Effector CD8-positive, alpha-beta T cell (primary cell): ENCODE data around the gene CD163.
"Not testable (repeated sequence)": the region's sequence is repeated elsewhere in the genome, so short reads cannot be mapped to it uniquely, and the experiment has no call there.

Experiments
- DNase-seq: peaks from one replicate; lab custom pipeline; 2025; lab: John Stamatoyannopoulos, UW

Gene CD163

DNA sequence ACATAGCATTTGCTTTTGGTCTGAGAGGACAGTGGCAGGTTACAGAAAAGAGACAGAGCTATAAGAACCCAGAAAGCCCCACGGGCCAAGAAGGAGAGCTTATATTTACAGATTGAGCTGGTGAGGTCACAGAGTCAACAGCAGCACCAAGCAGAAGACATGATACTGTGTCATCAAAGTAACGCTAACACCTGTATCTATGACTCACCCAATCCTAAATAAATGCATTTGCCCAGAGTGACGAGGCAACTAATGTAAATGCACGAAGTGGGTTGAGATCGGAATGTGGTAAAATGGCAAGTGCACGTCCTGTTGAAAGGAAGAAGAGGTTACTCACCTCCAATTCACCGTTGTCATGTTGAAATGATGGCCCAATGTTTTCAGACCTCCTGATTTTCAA, 52.9 kb downstream of the CD163 start:
- no peak for DNase-seq

DNA sequence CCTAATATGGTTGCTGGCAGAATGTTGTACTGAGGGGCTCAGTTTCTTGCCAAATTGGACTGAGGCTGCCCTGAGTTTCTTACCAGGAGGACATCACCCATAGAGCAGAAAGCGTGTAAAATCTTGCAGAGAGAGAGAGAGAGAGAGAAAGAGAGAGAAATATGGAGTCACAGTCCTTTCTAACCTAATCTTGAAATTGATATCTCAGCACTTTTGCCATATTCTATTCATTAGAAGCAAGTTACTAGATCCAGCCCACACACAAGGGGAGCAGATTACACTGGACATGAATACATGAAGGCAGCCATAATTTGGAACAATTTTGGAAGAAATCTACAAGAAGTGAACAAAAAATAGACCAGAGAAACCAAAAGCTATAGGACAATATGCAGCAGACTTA, 55.5 kb downstream of the CD163 start:
- no peak for DNase-seq

DNA sequence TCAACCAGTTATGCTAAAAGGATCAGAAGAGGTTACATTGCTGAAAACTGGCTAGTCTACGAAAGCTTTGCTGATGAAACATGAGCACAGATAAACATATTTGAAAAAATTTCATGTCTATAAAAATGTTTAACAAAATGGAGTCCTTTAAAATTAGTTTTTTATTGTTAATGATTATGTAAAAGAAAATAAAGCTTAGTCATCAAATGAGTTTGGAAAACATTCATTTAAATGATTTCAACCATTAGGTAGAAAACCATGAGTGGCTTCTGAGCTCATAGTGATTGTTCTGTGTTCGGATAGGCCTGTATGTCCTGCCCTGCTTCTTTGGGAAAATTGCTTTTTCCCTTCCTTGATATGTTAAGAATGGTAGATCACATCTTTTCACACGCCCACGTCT, 59.0 kb downstream of the CD163 start:
- DNase-seq, result no peak

DNA sequence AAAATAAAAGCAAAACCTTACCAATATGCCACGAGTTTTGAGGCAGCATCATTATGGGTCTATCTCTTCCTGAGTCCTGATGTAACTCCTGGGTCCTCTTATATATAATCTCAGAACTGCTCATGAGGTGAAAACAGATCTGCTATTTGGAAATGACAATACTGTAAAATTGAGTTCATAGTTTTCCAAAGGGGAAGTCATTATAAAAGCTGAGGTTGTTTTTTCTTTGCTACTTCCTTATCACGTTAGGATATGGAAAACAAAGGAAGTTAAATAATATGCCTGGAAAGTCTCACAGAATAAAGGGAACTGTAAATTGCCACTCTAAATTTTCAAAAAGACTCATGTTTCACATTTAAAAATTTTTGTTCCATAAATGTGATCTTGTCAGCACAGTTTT, 59.5 kb downstream of the CD163 start, which contains the start of gene CD163L1:
Gene CD163L1 (minus strand): TSS at position 78 of the 400 bp plus-strand sequence. CDS start 26 bp downstream, at position 52.
- no peak for DNase-seq

DNA sequence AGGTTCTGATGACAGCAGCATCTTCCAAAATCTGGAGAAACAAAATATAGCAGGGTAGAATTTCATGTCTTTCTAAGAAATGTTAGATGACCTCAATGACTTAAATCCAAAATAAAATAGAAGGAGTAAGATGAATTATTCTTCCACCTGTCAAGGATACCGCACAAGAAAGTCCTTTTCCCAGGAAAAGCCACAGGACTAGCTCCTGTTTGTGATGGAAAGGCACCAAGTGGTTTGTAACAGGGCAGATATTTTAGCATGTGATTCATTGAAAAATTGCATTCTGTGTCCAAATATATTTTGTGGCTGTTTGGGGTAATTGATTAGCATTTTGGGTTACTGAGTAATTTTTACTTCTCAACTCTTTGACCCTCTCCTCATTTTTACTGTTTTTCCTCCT, 62.4 kb downstream of the CD163 start:
- DNase-seq, result no peak

DNA sequence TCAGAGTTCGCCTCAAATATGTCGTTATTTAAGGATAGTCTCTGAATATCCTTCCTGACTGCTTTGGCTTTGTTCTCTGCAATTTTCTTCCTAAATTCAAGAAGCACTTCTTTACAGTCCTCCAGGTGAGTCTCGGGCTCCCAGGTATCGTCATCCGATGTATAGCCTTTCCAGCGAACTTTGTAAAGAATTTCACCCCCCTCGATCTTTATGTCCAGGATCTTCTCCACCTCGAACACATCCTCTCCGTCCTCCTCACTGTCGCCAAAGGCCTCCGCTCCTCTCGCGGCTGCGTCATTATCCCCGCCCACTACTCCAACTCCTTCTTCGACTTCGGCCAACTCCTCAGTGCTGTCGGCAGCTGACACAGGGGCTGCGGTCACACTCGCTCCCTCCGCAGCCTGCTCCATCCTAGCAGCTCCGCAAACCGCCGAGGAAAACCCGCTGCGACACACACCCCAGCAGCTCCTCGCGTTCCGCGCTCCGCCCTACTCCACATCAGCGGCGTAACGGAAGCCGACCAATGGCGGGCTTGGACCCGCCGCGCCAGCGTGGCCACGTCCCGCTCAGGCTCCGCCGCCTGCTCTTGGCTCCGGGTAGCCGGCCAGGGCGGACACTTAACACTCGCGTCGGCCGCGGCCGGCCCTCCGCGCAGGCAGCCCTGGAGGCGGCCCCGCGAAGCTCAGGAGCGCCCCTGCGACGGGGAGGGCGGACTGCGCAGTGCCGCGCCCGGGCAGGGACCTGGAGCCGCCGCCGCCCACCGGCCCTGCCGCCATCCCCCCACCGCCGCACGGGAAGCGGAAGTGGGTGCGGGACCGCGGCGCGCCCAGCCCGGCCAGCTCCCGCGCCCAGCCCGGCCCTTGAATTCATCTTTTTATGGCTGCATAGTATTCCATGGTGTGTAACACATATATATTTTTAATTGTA, 63.7 kb downstream of the CD163 start:
- DNase-seq, result no peak

DNA sequence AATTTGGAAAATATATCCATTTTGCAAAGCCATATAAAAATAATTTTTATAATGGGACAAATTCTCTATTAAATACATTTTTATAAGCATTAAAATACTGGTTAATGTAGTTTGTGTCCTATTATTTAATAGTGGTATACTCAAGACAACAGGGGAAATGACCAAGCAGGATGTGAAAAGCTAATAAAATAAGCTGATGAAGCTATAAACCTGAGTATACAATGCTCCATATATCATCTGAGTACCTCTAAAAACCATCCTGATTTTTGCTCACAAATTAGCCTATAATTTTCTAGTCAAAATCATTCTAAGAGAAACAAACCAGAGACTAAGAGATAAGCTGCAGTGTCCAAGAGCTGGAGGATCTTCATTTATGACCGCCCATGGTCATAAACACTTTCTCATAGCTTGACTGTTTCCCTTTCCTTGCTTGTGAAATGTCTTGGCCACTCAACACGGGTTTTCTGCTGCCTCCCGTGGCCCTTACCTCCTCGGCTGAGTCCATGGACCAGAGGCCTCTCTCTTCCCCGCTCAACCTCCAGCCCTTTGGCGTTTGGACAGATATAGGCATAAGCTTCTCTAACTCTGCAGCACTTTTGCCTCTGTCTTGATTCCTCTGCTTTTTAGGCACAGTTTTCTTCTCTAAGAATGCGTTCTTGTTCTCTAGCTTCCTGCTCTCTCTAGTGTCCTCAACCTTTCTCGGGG, 65.1 kb downstream of the CD163 start:
- not testable (repeated sequence) for DNase-seq

DNA sequence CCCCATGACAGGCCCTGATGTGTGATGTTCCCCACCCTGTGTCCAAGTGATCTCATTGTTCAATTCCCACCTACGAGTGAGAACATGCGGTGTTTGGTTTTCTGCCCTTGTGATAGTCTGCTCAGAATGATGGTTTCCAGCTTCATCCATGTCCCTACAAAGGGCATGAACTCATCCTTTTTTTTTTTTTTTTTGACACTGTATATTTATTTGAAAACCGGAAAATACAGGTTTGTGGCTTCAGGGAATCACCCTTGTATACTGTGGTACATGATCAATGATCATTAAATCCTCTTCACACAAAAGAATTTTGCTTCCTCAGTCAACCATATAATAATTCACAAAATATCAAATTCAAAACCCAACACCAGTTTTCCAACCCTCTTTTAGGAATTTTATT, 66.1 kb downstream of the CD163 start:
- not testable (repeated sequence) for DNase-seq

DNA sequence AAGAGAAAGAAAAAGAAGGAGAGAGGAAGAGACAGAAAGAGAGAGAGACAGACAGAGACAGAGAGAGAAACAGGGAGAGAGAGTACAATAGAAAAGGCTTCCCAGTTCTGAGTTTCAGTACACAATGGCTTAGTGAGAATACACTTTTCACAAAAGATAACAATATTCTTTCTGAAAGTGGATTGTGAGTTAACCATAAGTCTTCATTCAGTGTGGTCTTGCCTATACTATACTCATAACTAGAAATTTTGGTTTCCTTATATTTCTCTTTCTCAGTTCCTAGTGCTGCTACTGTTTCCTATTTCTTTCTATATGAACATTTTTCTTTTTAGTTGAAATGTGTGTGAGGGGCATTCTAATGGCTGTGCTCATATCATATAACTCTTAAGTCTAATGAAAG, 68.9 kb downstream of the CD163 start:
- DNase-seq, result no peak

DNA sequence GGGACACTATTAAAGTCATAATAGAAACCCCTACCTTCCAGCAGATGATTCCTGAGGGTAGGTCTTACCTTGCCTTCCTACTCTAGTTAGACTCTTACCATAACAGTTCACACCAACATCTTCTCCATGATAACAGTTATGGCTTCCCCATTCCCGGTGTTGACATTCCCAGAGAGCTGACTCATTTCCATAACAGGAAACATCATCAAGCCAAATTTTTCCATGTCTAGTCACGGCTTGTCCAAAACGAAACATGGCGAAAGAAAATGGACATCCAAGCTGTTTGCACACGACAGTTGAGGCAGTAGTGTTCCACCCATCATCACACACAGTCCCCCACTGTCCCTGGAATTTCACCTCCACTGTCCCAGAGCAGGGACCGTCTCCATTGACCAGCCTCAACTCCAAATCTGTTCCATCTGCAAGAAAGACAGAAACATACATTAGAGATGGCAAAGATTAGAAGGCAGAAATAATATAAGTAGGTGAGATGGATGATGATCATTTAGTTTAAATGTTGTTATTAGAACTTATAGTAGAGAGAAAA, 70.2 kb downstream of the CD163 start:
- DNase-seq, result no peak

DNA sequence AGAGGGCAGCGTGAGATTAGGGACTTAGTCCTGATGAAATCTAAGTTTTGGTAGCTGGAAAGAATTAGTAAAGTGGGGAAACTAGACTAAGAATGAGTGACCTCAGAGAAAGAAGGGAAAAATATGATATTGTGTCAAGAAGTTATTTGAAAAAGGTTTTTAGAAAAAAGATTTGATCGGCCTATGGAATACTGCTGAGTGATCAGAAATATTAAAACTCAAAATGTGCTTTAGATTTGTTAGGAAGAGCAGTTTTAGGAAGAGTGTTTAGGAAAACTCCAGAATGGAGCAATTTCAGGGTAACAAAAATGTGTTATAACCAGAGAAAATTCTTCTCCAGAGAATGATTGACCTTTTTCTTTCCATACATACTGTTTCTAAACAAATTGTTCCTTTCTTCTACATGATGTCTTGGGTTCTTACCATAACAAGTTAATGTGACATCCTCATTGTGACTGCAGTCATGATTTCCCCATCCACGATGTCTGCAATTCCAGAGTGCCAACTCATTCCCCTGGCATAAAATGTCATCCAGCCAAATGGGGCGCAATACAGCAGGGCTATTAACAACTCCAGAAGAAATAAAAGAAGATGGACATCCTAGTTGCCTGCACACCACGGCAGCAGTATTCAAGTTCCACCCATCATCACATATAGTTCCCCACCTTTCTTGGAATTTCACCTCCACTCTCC, 71.4 kb downstream of the CD163 start:
- DNase-seq, result no peak
